Mammary epithelial cell (primary cell): ENCODE results near the gene NKAPL.

Experiments used
- EZH2 ChIP-seq: IDR thresholded peaks from 2 replicates; pipeline ENCODE4 v1.6.1; 2012; ENCODE audit warnings: low read length, inconsistent platforms, borderline replicate concordance
- TF ChIP-seq, protein P1 (sequence below), 2 donors: IDR thresholded peaks in 1 of 2; conservative IDR thresholded peaks in 1 of 2; 2 replicates each; pipeline ENCODE4 v1.5.1; 2011 to 2012; ENCODE audit warnings: inconsistent platforms in 2 of 2, low read length in 2 of 2, mild to moderate bottlenecking in 2 of 2, control low read depth in 1 of 2, low read depth in 1 of 2; ENCODE audit not compliant: insufficient read depth in 1 of 2; ENCODE audit errors: extremely low read depth in 1 of 2

DNA sequence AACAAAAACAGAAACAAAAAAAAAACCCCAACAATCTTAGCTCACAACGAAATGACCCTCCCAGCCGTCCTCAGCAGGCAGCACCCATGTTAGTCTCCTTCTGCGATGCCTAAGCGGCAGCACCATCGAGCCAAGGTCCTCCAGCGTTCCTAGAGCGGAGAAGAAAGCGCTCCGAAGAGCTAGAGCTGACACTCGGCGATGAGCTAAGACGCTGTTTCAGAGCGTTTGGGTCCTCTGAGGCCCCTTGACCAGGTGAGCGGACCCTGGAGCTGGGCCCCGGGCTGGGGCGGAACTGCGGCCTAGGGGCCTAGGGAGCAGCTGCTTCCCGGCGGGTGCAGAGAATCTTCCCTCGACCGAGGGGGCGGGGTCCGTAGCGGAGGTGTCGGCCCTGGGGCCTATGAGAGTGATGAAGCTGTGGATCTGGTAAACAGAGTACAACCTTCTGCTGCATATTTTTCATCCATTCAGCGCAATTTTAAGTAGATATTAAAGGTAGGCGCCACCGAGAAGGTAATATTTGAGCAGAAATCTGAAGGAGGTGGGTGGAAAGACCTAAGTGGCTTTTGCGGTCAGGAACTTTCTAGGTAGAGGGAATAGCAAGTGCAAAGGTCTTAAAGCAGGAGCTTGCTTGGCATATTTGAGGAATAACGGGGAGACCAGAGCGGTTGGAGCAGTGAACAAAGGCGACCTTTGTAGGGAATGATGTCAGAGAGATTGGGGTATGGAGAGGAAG lies 8.0 kb downstream of the NKAPL start, which contains the start of gene ZSCAN26:
- TF ChIP-seq, protein P1, sequence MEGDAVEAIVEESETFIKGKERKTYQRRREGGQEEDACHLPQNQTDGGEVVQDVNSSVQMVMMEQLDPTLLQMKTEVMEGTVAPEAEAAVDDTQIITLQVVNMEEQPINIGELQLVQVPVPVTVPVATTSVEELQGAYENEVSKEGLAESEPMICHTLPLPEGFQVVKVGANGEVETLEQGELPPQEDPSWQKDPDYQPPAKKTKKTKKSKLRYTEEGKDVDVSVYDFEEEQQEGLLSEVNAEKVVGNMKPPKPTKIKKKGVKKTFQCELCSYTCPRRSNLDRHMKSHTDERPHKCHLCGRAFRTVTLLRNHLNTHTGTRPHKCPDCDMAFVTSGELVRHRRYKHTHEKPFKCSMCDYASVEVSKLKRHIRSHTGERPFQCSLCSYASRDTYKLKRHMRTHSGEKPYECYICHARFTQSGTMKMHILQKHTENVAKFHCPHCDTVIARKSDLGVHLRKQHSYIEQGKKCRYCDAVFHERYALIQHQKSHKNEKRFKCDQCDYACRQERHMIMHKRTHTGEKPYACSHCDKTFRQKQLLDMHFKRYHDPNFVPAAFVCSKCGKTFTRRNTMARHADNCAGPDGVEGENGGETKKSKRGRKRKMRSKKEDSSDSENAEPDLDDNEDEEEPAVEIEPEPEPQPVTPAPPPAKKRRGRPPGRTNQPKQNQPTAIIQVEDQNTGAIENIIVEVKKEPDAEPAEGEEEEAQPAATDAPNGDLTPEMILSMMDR (conservative IDR thresholded peaks at IDR 0.05 in 1 of 2, IDR thresholded peaks at IDR 0.05 in 1 of 2; ENCODE audit: extremely low read depth in 1 of 2, insufficient read depth in 1 of 2, low read depth in 1 of 2, low read length in 2 of 2) = no peak
- TF ChIP-seq EZH2 = no peak
